GM18951 (cell line): ENCODE results near the gene SKI.

Experiments
- POLR2A ChIP-seq: IDR thresholded peaks from 4 replicates; pipeline ENCODE4 v1.6.1; 2011; ENCODE audit warnings: mild to moderate bottlenecking; ENCODE audit not compliant: insufficient read length, insufficient read depth; ENCODE audit errors: extremely low read depth
- in situ Hi-C: fragments of 300-500 bp; cut with MboI; formaldehyde crosslinking; loops from one replicate; pipeline ENCODE4 v1.12.0; 2022; ENCODE audit warnings: low sequenced_read_pairs, mixed read lengths, inconsistent platforms; ENCODE audit not compliant: unreplicated experiment

The SKI gene

DNA sequence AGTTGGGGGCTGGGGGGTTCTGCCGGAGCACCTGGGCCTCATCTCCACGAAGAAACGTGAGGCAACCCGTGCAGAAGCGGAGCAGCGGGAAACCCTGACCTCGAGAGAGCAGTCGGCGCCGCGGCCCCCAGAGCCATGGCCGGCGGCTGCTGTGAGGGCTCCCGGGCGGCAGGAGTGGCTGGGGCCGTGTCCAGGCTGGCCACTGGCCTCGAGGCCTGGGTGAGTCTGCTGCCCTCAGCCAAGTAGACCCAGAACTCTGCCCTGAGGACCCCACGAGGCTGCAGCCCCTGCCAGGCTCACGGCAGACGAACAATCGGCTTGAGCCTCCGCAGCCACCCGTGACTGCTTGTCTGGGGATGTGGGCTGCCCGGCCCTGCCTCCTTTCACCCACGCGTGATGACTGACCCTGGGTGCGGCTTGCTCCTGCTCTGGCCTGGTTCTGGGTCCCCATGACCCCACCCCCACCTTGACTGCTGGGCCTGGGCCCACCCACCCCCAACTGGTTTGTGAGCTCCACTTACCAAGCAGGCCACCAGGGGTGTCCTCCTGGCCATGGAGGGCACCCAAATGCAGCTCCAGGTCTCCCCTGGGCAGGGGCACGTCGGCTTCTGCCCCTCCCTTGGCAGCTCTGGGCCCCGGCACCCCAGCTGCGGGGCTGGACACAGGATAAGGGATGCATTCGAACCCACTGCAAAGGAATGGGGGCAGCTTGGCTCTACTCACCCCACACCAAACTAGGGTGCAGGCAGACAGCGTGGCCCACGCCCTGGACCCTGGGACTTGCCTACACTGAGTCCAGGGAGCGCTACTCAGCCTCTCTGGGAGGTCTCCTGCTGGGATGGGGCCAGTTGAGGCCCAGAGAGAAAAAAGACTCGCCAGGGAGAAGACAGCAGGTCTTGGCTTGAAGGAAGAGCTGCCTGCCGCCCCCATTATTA lies 129.1 kb downstream of the SKI start:
- TF ChIP-seq POLR2A = no peak
- in situ Hi-C loops = no loop called here

GRCh38 chr1:2358072-2358471 lies 130.0 kb downstream of the SKI start:
- in situ Hi-C loops = no loop called here

GRCh38 chr1:2358651-2359640 lies 130.8 kb downstream of the SKI start:
- in situ Hi-C loops = no loop called here
- no peak for TF ChIP-seq POLR2A

More at GRCh38 chr1:2358072-2358471, 130.0 kb downstream of the SKI start:
- TF ChIP-seq POLR2A = no peak
